MCF 10A (cell line): ENCODE measurements around the gene MOXD1. TPM values are rescaled to one million over a fixed set of nuclear protein-coding genes. Genes with fewer than 3 reads are reported as not detected.
"Not testable (repeated sequence)": the region's sequence is repeated elsewhere in the genome, so short reads cannot be mapped to it uniquely, and the experiment has no call there.

Source experiments
- BruUV-seq: library from RNA; stranded (reverse); fragments of 400-500 nt; replicated peaks from 2 replicates; lab custom pipeline; 2021; lab: Mats Ljungman, UMichigan
- CTCF ChIA-PET: fragments of 300-600 bp; sonication (Branson Sonifier 250); formaldehyde crosslinking; extraction: SDS; loops from one replicate; lab custom pipeline; 2021; ENCODE audit warnings: antibody characterized with exemption, inconsistent platforms; lab: Yijun Ruan, JAX
- POLR2A ChIA-PET: fragments of 300-600, 350-650 bp; sonication (Branson Sonifier 250); formaldehyde crosslinking; extraction: SDS; loops from one replicate; lab custom pipeline; 2020; ENCODE audit warnings: antibody characterized with exemption, inconsistent platforms; lab: Yijun Ruan, JAX
- DNase-seq: peaks from one replicate; pipeline ENCODE4 v3.0.0-alpha.2; 2018; ENCODE audit not compliant: unreplicated experiment
- H3K27ac Mint-ChIP-seq: one replicate; pipeline ENCODE4 v1.8.0; 2022; ENCODE audit warnings: mild to moderate bottlenecking, low read depth, mixed read lengths; ENCODE audit not compliant: unreplicated experiment
- H3K27me3 Mint-ChIP-seq: one replicate; pipeline ENCODE4 v1.8.0; 2022; ENCODE audit warnings: mixed read lengths; ENCODE audit not compliant: insufficient read depth, unreplicated experiment
- H3K36me3 Mint-ChIP-seq: one replicate; pipeline ENCODE4 v1.8.0; 2022; ENCODE audit warnings: mild to moderate bottlenecking, moderate library complexity, mixed read lengths; ENCODE audit not compliant: insufficient read depth, unreplicated experiment
- H3K4me1 Mint-ChIP-seq: one replicate; pipeline ENCODE4 v1.8.0; 2022; ENCODE audit warnings: mixed read lengths; ENCODE audit not compliant: insufficient read depth, unreplicated experiment
- H3K4me3 Mint-ChIP-seq: one replicate; pipeline ENCODE4 v1.8.0; 2022; ENCODE audit warnings: mild to moderate bottlenecking, moderate library complexity, mixed read lengths; ENCODE audit not compliant: unreplicated experiment
- H3K9me3 Mint-ChIP-seq: one replicate; pipeline ENCODE4 v1.8.0; 2022; ENCODE audit warnings: mixed read lengths; ENCODE audit not compliant: unreplicated experiment
- intact Hi-C: fragments of 100-400 bp; cut with micrococcal nuclease; formaldehyde crosslinking; loops from 2 replicates; pipeline ENCODE4 v1.14.1; 2022
- total RNA-seq: library from RNA; stranded (reverse); gene quantifications from 2 replicates; pipeline ENCODE4 v1.2.3, GENCODE V29; 2022
- TF ChIP-seq, protein P1 (sequence below): fragments of 200-600 bp; IDR thresholded peaks from one replicate; pipeline ENCODE4 v1.8.0; 2022; ENCODE audit warnings: antibody characterized with exemption, mild to moderate bottlenecking; ENCODE audit not compliant: unreplicated experiment

The MOXD1 gene
- total RNA-seq, 1 experiment from 2014 or later: 0.09 TPM

DNA sequence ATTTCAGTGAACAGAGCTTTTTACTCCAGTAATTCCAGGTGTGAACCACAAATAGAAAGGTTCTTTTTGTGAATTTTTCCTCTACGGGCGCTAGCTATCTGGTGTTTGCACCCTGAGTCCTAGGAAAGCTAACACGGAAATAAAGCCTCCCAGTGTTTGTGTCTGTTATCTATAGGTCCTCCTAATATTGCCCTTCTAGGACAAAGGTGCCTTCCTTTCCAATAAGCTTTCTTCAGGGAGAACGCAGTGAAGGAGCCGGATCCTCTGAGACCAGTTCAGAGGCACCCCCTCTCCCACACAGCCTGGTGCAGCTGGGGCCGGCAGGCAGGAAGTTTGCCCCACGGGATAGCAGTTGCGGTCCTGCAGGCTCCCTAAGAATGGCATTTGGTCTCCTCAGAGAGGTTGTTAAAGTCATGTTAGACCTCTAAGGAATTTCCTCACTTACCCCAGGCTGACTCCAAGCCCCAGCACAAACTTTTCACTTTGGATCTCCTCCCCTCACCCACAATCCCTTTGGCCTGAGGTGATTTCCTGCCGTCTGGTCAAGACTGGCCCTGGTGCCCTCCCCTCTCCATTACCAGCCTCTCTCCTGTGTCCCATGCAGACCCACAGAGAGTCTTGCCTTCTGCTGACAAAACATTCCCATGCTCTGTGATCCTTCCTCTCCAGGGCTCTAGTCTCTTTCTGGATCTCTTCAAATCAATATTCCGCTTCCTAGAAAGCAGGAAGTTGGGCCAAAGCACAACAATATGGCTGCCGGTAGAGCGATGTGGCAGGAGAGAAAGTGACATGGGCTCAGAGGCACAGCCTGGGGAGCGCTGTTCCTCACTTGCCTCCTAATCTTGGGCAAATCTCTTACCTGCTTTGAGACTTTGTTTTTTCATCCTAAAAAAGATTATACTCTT, 126.0 kb downstream of the MOXD1 start:
- intact Hi-C loops: no loop called here
- no peak overlapping the region for H3K4me3 Mint-ChIP-seq
- CTCF ChIA-PET: interaction anchor here (0.8 to 4.6 kb wide), 9 partner anchors 14 to 580 kb away, joined by 3 to 21 read pairs (median 4); no protein-coding TSS in a partner anchor
- no peak overlapping the region for H3K27ac Mint-ChIP-seq
- POLR2A ChIA-PET: interaction anchor here (1.1 kb wide), 1 partner anchor 7 kb away, joined by 3 read pairs; no protein-coding TSS in a partner anchor
- H3K36me3 Mint-ChIP-seq: no peaks in the 10 kb centered on the region
- H3K4me1 Mint-ChIP-seq: no peaks in the 10 kb centered on the region
- H3K27me3 Mint-ChIP-seq: no peaks in the 10 kb centered on the region
- DNase-seq: no peak
- no TSS peak for BruUV-seq
- H3K9me3 Mint-ChIP-seq: no peaks in the 10 kb centered on the region
- TF ChIP-seq, protein P1, sequence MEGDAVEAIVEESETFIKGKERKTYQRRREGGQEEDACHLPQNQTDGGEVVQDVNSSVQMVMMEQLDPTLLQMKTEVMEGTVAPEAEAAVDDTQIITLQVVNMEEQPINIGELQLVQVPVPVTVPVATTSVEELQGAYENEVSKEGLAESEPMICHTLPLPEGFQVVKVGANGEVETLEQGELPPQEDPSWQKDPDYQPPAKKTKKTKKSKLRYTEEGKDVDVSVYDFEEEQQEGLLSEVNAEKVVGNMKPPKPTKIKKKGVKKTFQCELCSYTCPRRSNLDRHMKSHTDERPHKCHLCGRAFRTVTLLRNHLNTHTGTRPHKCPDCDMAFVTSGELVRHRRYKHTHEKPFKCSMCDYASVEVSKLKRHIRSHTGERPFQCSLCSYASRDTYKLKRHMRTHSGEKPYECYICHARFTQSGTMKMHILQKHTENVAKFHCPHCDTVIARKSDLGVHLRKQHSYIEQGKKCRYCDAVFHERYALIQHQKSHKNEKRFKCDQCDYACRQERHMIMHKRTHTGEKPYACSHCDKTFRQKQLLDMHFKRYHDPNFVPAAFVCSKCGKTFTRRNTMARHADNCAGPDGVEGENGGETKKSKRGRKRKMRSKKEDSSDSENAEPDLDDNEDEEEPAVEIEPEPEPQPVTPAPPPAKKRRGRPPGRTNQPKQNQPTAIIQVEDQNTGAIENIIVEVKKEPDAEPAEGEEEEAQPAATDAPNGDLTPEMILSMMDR: no peak

DNA sequence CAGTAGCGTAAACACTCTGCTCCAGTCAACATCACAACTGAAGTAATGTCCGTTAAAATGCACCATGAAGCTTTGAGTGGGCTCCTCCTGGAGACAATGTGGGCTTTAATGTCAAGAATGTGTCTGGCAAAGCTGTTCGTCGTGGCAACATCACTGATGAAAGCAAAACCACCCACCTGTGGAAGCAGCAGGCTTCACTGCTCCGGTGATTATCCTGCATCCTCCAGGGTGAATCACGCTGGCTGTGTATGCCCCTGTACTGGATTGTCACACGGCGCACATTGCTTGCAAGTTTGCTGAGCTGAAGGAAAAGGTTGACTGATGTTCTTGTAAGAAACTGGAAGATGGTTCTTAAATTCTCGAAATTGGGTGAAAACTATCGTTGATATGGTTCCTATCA, 128.5 kb downstream of the MOXD1 start:
- ChIA-PET POLR2A (interaction anchor here (0.6 kb wide), 1 partner anchor 25 kb away, joined by 5 read pairs; no protein-coding TSS in a partner anchor), CTCF (interaction anchor here (0.8 to 4.6 kb wide), 5 partner anchors 9 to 1015 kb away, joined by 3 to 21 read pairs (median 6); no protein-coding TSS in a partner anchor)
- Mint-ChIP-seq H3K4me3 (no peak overlapping the region), H3K36me3 (no peaks in the 10 kb centered on the region), H3K27ac (no peak overlapping the region), H3K4me1 (no peaks in the 10 kb centered on the region), H3K9me3 (no peaks in the 10 kb centered on the region), H3K27me3 (no peaks in the 10 kb centered on the region)
- no peak for DNase-seq
- TF ChIP-seq, protein P1: no peak
- intact Hi-C loops: no loop called here
- no TSS peak for BruUV-seq

DNA sequence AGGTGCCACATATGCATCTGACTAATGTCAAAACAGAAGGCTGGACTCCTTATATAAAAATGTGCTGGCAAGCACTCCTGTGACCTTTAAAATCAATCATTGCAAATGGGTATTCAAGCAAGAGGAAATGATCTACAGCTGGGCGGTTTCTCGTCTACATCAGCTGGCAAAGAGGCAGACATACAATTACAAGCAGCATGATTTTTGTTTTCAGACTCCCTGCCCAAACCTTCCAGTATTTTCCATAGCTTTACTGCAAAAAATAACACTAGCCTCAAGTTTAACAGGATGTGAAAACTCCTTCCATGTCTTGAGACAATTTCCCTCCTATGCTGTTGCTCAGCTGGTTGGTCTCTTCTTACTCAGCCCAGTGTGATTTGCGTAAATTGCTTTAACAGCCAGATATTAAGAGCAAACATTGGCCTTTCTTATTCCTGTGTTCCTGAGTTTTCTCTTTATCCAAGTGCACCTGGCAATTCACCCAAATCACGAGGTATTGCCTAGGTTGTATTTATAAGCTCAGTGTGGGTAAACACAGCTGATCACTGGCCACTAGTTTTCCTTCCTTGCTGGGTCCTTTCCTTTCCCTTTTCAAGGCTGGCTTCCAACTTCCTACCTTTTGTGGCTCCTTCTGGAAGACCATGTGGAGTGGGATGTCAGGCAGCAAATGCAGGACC, 130.4 kb downstream of the MOXD1 start:
- intact Hi-C loops: no loop called here
- no peaks in the 10 kb centered on the region for H3K36me3 Mint-ChIP-seq
- no peak overlapping the region for H3K27ac Mint-ChIP-seq
- TF ChIP-seq, protein P1: no peak
- no peaks in the 10 kb centered on the region for H3K4me1 Mint-ChIP-seq
- ChIA-PET POLR2A (interaction anchor here (0.9 to 1.0 kb wide), 2 partner anchors 10 to 15 kb away, joined by 3 to 4 read pairs; no protein-coding TSS in a partner anchor), CTCF (interaction anchor here (1.0 to 7.7 kb wide), 8 partner anchors 8 to 576 kb away, joined by 3 to 134 read pairs (median 4); no protein-coding TSS in a partner anchor)
- H3K27me3 Mint-ChIP-seq: no peaks in the 10 kb centered on the region
- no peak for DNase-seq
- no peak overlapping the region for H3K4me3 Mint-ChIP-seq
- H3K9me3 Mint-ChIP-seq: no peaks in the 10 kb centered on the region
- no TSS peak for BruUV-seq

DNA sequence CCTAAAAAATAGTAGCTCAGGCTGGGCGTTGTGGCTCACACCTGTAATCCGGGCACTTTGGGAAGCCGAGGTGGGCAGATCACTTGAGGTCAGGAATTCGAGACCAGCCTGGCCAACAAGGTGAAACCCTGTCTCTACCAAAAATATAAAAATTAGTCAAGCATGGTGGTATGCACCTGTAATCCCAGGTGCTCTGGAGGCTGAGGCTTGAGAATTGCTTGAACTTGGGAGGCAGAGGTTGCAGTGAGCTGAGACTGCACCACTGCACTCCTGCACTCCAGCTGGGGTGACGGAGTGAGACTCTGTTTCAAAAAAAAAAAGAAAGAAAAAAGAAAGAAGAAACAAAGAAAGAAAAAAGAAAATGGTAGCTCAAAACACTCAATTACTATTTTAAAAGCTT, 132.6 kb downstream of the MOXD1 start:
- H3K36me3 Mint-ChIP-seq, BruUV-seq, DNase-seq, H3K27ac Mint-ChIP-seq, H3K4me1 Mint-ChIP-seq, intact Hi-C loops, H3K27me3 Mint-ChIP-seq, H3K4me3 Mint-ChIP-seq, H3K9me3 Mint-ChIP-seq: not testable (repeated sequence)
- ChIA-PET CTCF (interaction anchor here (1.8 to 7.7 kb wide), 4 partner anchors 9 to 353 kb away, joined by 5 to 134 read pairs (median 18); no protein-coding TSS in a partner anchor), POLR2A (interaction anchor here (1.4 kb wide), 1 partner anchor 7 kb away, joined by 3 read pairs; no protein-coding TSS in a partner anchor)
